IgD-negative memory B cell (primary cell): ENCODE data around the gene KCNT2. TPM values are rescaled to one million over a fixed set of nuclear protein-coding genes. Genes with fewer than 3 reads are reported as not detected.

Source experiments
- H3K27ac Mint-ChIP-seq, 3 donors: one replicate each; pipeline ENCODE4 v1.8.0; 2020 to 2022; ENCODE audit warnings: mild to moderate bottlenecking in 3 of 3, mixed read lengths in 3 of 3, moderate library complexity in 1 of 3
- H3K27me3 Mint-ChIP-seq: one replicate; pipeline ENCODE4 v1.8.0; 2021; ENCODE audit warnings: mixed read lengths
- H3K36me3 Mint-ChIP-seq: one replicate; pipeline ENCODE4 v1.8.0; 2020; ENCODE audit warnings: mild to moderate bottlenecking, mixed read lengths
- H3K4me1 Mint-ChIP-seq, 3 donors: one replicate each; pipeline ENCODE4 v1.8.0; 2020 to 2022; ENCODE audit warnings: mixed read lengths in 3 of 3, mild to moderate bottlenecking in 1 of 3
- H3K4me3 Mint-ChIP-seq, 4 donors: one replicate each; pipeline ENCODE4 v1.8.0; 2020 to 2022; ENCODE audit warnings: mild to moderate bottlenecking in 4 of 4, mixed read lengths in 4 of 4, moderate library complexity in 3 of 4
- H3K9me3 Mint-ChIP-seq, 3 donors: one replicate each; pipeline ENCODE4 v1.8.0; 2020 to 2021; ENCODE audit warnings: mixed read lengths in 3 of 3, mild to moderate bottlenecking in 1 of 3
- polyA plus RNA-seq: library from polyadenylated mRNA; unstranded; fragments of 300-500 nt; fragmentation: Illumina TruSeq; gene quantifications from one replicate; pipeline ENCODE4 v1.2.3, GENCODE V29; 2021

Gene KCNT2
- polyA plus RNA-seq, 1 donor from 2014 or later: not detected

DNA sequence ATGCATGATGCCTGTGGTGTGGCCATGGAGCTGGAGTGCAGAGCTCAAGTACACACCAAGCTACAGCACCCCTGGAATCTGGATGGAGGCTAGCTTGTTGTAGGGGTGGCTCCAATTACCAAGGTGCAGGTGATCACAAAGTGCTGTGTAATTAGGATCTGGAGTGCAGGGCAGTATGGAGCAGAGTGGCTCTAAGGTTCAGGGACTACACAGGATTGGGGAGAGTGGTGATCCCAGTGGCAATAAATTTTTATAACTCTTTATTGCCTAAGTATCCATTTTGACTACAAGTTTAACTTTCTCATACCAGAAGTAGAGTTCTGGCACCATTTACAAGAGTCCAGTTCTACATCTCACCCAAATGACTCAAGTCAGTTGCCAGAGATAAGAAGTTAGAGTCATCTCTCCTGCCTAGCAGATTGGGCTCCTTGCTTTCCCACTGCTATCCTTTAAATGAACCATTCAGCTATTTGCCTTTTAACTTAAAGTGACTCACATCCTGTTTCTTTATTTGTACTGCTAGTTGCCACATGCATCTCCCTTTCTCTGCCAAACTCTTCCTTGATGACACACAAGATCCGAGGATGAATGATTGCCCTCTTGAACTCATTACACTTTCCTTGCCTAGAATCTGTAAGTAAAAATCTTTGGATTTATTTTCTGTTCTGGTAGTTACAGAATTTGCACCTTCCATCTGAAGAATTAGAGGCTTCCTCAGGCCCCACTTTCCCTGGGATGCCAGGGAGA lies 427.2 kb downstream of the KCNT2 start:
- peaks cover 0 to 1% (median 0%) of the 10 kb centered on the region in 3 donors for H3K9me3 Mint-ChIP-seq
- H3K27ac Mint-ChIP-seq: no peak overlapping the region
- no peaks in the 10 kb centered on the region for H3K4me1 Mint-ChIP-seq
- H3K27me3 Mint-ChIP-seq: no peaks in the 10 kb centered on the region
- no peaks in the 10 kb centered on the region for H3K36me3 Mint-ChIP-seq
- no peak overlapping the region for H3K4me3 Mint-ChIP-seq

DNA sequence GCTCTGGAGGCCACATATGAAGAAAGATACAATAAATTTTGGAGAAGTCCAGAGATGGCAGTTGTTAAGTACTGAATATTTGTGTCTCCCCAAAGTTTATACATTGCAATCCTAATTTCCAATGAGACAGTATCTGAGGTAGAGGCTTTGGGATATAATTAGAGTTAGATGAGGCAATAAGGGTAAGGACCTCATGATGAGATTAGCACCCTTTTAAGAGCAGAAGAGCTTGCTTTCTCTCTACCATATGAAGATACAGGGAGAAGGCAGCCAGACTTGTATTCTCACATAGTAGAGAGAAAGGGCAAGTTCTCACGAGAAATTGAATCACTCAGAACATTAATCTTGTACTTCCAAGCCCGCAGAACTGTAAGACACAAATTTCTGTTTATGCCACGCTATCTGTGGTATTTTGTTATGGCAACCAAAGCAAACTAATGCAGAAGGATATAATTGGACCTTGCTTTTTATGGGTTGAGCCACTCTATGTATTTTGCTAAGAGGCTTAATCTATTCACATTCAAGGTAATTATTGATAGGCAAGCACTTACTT lies 430.1 kb downstream of the KCNT2 start:
- no peak overlapping the region for H3K27ac Mint-ChIP-seq
- H3K4me3 Mint-ChIP-seq: no peak overlapping the region
- H3K9me3 Mint-ChIP-seq: peaks cover 0 to 2% (median 0%) of the 10 kb centered on the region in 3 donors

More for the DNA sequence above, 430.1 kb downstream of the KCNT2 start:
- no peaks in the 10 kb centered on the region for H3K4me1 Mint-ChIP-seq
- no peaks in the 10 kb centered on the region for H3K27me3 Mint-ChIP-seq
- H3K36me3 Mint-ChIP-seq: no peaks in the 10 kb centered on the region

Other genes with a start within 250 kb of the KCNT2 start
- not detected for gene CFH, start 43.6 kb upstream of the KCNT2 start, polyA plus RNA-seq
- not detected for gene CFHR3, start 166.4 kb upstream of the KCNT2 start, polyA plus RNA-seq
- gene CFHR1, start 211.3 kb upstream of the KCNT2 start, polyA plus RNA-seq: not detected